Fibroblast of skin of back (primary cell): ENCODE results near the gene RIMS1.
A peak's percentile ranks its signal among the peaks of the same experiment; 100 is the strongest.

Experiments
- DNase-seq: peaks from one replicate; pipeline ENCODE4 v3.0.0-alpha.2; 2013

The RIMS1 gene

GRCh38 chr6:72414657-72415056 lies 528.3 kb downstream of the RIMS1 start:
- no peak for DNase-seq

- no peak for DNase-seq
These were observed 530.6 kb downstream of the RIMS1 start for GRCh38 chr6:72416744-72417465.

GRCh38 chr6:72417759-72418158 lies 531.4 kb downstream of the RIMS1 start:
- DNase-seq: no peak

- DNase-seq: peak; percentile 86
These were observed 532.1 kb downstream of the RIMS1 start for GRCh38 chr6:72418495-72418894.

- no peak for DNase-seq
These were observed 533.6 kb downstream of the RIMS1 start for GRCh38 chr6:72419966-72420365.

GRCh38 chr6:72420409-72420808 lies 534.1 kb downstream of the RIMS1 start:
- no peak for DNase-seq

GRCh38 chr6:72421387-72421786 lies 535.0 kb downstream of the RIMS1 start:
- DNase-seq: peak; percentile 7

- peak; percentile 23 for DNase-seq
These were observed 535.8 kb downstream of the RIMS1 start for GRCh38 chr6:72422171-72422570.

GRCh38 chr6:72424476-72424875 lies 538.1 kb downstream of the RIMS1 start:
- no peak for DNase-seq

- peak; percentile 82 for DNase-seq
These were observed 538.8 kb downstream of the RIMS1 start for GRCh38 chr6:72425003-72425681.

GRCh38 chr6:72440611-72441010 lies 554.3 kb downstream of the RIMS1 start:
- no peak for DNase-seq

- DNase-seq: peak; percentile 4
These were observed 560.1 kb downstream of the RIMS1 start for GRCh38 chr6:72446430-72446829.
